PC-3 (cell line): ENCODE results near the gene COL8A1. TPM values are rescaled to one million over a fixed set of nuclear protein-coding genes. Genes with fewer than 3 reads are reported as not detected.

Experiments
- ATAC-seq: fragments of 200-7000 bp; cut with Tn5 transposase; 2 replicates; pipeline ENCODE4 v1.9.1; 2020; ENCODE audit warnings: mild to moderate bottlenecking, moderate library complexity
- BruUV-seq: library from RNA; stranded (reverse); fragments of 400-500 nt; replicated peaks from 2 replicates; lab custom pipeline; 2021; lab: Mats Ljungman, UMichigan
- CTCF ChIA-PET: fragments of 300-600 bp; sonication (Branson Sonifier 250); formaldehyde crosslinking; loops from one replicate; lab custom pipeline; 2022; ENCODE audit warnings: antibody characterized with exemption; lab: Charles Lee
- POLR2A ChIA-PET: fragments of 300-600 bp; sonication (Branson Sonifier 250); formaldehyde crosslinking; loops from one replicate; lab custom pipeline; 2022; ENCODE audit warnings: antibody characterized with exemption; ENCODE audit not compliant: unreplicated experiment; lab: Charles Lee
- DNase-seq: peaks from one replicate; pipeline ENCODE4 v3.0.0-alpha.2; 2015
- H2AFZ ChIP-seq: fragments of 300-600 bp; sonication (generic); 2 replicates; pipeline ENCODE4 v1.6.0; 2016; ENCODE audit warnings: antibody characterized with exemption, low read length
- H3F3A ChIP-seq: fragments of 300-600 bp; sonication (generic); one replicate; pipeline ENCODE4 v1.6.0; 2017; ENCODE audit warnings: antibody characterized with exemption, low read length, control low read depth, mild to moderate bottlenecking; ENCODE audit not compliant: unreplicated experiment
- H3K27ac ChIP-seq: fragments of 300-600 bp; sonication (generic); 2 replicates; pipeline ENCODE4 v1.5.1; 2016; ENCODE audit warnings: mild to moderate bottlenecking, low read length
- H3K27me3 ChIP-seq: fragments of 300-600 bp; sonication (generic); 2 replicates; pipeline ENCODE4 v1.6.1; 2016; ENCODE audit warnings: low read length, mixed read lengths
- H3K36me3 ChIP-seq: fragments of 300-600 bp; sonication (generic); 2 replicates; pipeline ENCODE4 v1.6.1; 2016; ENCODE audit warnings: low read depth, mixed run types, low read length, mixed read lengths
- H3K4me1 ChIP-seq: fragments of 300-600 bp; sonication (generic); 2 replicates; pipeline ENCODE4 v1.5.1; 2016; ENCODE audit warnings: low read length; ENCODE audit not compliant: insufficient read depth
- H3K4me2 ChIP-seq: fragments of 300-600 bp; sonication (generic); 2 replicates; pipeline ENCODE4 v1.6.0; 2016; ENCODE audit warnings: low read length
- H3K4me3 ChIP-seq: fragments of 300-600 bp; sonication (generic); 2 replicates; pipeline ENCODE4 v1.5.1; 2016; ENCODE audit warnings: mild to moderate bottlenecking, low read length, mixed read lengths
- H3K79me2 ChIP-seq: fragments of 300-600 bp; sonication (generic); 2 replicates; pipeline ENCODE4 v1.6.1; 2017; ENCODE audit warnings: low read length, mixed read lengths
- H3K9ac ChIP-seq: fragments of 300-600 bp; sonication (generic); 2 replicates; pipeline ENCODE4 v1.6.0; 2016; ENCODE audit warnings: mild to moderate bottlenecking, low read length
- H3K9me2 ChIP-seq: fragments of 300-600 bp; sonication (generic); replicated peaks from 2 replicates; pipeline ENCODE4 v1.6.1; 2016; ENCODE audit warnings: mixed run types, low read length, mixed read lengths
- H3K9me3 ChIP-seq: fragments of 300-600 bp; sonication (generic); 2 replicates; pipeline ENCODE4 v1.6.1; 2016; ENCODE audit warnings: low read length, mixed read lengths
- H4K20me1 ChIP-seq: fragments of 300-600 bp; sonication (generic); 2 replicates; pipeline ENCODE4 v1.6.1; 2016; ENCODE audit warnings: low read length, mixed read lengths
- EZH2 ChIP-seq: fragments of 300-600 bp; sonication (generic); IDR thresholded peaks from one replicate; pipeline ENCODE4 v1.6.1; 2017; ENCODE audit warnings: antibody characterized with exemption, mild to moderate bottlenecking, low read length; ENCODE audit not compliant: unreplicated experiment
- EZH2phosphoT487 ChIP-seq: fragments of 300-600 bp; sonication (generic); IDR thresholded peaks from 2 replicates; pipeline ENCODE4 v1.6.1; 2018; ENCODE audit warnings: mild to moderate bottlenecking, antibody characterized with exemption, low read length, borderline replicate concordance
- intact Hi-C: fragments of 100-400 bp; cut with micrococcal nuclease; formaldehyde crosslinking; loops from 2 replicates; pipeline ENCODE4 v1.9.0; 2023
- total RNA-seq: library from RNA; depleted of rRNA; stranded (reverse); fragments of >200 nt; gene quantifications from 2 replicates; pipeline ENCODE4 v1.2.3, GENCODE V29; 2014
- TF ChIP-seq, protein P1 (sequence below): fragments of 300-600 bp; sonication (generic); conservative IDR thresholded peaks from 2 replicates; pipeline ENCODE4 v1.5.1; 2017; ENCODE audit warnings: antibody characterized with exemption, low read depth, mild to moderate bottlenecking, low read length

COL8A1 gene
- total RNA-seq, 1 experiment from 2014 or later = 2.4 TPM

DNA sequence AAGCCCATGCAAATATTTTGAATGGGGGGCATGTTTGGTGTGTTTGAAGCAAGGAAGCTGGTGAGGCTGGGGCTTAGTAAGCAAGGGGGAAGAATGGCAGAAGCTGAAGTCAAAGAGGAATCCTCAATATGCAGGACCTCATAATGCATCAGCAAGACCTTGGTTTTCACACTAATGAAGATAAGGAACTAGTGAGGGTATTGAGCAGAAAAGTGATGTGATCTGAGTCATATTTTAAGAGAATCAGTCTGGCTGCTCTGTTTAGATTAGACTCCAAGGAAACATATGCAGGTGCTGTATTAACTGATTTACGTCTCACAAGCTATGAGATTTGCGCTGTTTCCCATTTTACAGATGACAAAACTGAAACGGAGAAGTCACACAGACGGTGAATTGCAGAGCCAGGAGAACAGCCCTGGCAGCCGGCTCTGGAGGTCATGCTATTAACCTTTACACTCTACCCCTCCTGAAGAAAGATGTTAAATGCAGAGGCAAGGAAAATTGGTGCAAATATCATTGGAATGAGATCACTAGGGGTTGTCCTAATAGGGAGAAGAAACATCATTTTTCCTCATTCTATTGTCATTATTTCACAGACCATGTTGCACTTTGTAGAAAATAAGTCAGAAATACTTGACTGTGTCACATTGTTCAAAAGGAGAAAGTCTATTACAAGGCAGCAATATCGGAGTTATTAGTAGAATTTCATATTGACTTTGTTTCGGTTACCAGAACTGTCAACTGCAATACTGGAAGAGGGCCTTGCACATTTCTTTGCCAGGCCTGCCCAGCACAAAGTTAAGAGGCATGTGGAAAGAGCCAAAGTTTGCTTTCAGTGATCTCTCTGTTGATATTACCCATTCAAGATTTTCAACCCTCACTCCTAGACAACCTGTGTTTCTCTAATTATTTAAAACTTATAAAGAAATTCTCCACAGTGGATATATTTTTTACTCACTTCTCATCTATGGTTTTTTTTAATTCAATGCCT, 64.9 kb downstream of the COL8A1 start:
- no TSS peak for BruUV-seq
- Histone ChIP-seq H3K4me1 (no peaks in the 10 kb centered on the region), H3K9me2 (no peaks in the 10 kb centered on the region), H3F3A (no peaks in the 10 kb centered on the region), H3K27ac (no peak overlapping the region), H3K4me2 (no peak overlapping the region), H3K79me2 (no peaks in the 10 kb centered on the region), H4K20me1 (no peaks in the 10 kb centered on the region), H3K27me3 (no peaks in the 10 kb centered on the region), H3K9ac (no peak overlapping the region), H3K36me3 (no peaks in the 10 kb centered on the region), H3K4me3 (no peak overlapping the region), H3K9me3 (no peaks in the 10 kb centered on the region), H2AFZ (no peak overlapping the region)
- ChIA-PET POLR2A (interaction anchor here (0.5 kb wide), 1 partner anchor 49 kb away, joined by 3 read pairs; no protein-coding TSS in a partner anchor), CTCF (no interaction called here)
- DNase-seq = no peak
- ATAC-seq = no peak
- TF ChIP-seq EZH2 (no peak), EZH2phosphoT487 (no peak)
- TF ChIP-seq, protein P1, sequence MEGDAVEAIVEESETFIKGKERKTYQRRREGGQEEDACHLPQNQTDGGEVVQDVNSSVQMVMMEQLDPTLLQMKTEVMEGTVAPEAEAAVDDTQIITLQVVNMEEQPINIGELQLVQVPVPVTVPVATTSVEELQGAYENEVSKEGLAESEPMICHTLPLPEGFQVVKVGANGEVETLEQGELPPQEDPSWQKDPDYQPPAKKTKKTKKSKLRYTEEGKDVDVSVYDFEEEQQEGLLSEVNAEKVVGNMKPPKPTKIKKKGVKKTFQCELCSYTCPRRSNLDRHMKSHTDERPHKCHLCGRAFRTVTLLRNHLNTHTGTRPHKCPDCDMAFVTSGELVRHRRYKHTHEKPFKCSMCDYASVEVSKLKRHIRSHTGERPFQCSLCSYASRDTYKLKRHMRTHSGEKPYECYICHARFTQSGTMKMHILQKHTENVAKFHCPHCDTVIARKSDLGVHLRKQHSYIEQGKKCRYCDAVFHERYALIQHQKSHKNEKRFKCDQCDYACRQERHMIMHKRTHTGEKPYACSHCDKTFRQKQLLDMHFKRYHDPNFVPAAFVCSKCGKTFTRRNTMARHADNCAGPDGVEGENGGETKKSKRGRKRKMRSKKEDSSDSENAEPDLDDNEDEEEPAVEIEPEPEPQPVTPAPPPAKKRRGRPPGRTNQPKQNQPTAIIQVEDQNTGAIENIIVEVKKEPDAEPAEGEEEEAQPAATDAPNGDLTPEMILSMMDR = no peak
- intact Hi-C loops = no loop called here

DNA sequence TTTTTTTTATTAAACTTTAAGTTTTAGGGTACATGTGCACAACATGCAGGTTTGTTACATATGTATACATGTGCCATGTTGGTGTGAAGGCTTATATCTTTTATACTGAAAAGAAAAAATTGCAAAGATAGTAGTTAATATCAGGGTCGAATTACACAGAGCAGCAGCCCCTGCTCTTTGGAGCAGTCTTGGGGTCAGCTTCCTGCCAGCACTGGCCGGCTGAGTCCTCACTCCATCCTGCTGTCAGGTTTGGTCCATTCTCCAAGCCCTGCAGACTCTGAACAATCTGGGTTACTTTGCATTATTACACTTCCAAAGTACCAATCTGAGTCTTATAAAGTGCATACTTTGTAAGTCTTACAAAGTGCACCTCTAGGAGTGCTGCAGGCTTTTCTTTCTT, 66.0 kb downstream of the COL8A1 start:
- no peaks in the 10 kb centered on the region for H3K9me2 ChIP-seq
- ATAC-seq (no peak; the same call in 1 of the 2 replicates), DNase-seq (no peak)
- no peak overlapping the region for H2AFZ ChIP-seq
- H3K27me3 ChIP-seq = no peaks in the 10 kb centered on the region
- no peak overlapping the region for H3K27ac ChIP-seq
- no peak for TF ChIP-seq EZH2phosphoT487
- no peak for TF ChIP-seq EZH2
- TF ChIP-seq, protein P1 = no peak
- H3K9me3 ChIP-seq = no peaks in the 10 kb centered on the region
- H3K4me1 ChIP-seq = no peaks in the 10 kb centered on the region
- H3K9ac ChIP-seq = no peak overlapping the region
- H3K4me2 ChIP-seq = no peak overlapping the region
- no peaks in the 10 kb centered on the region for H3F3A ChIP-seq
- ChIA-PET POLR2A (interaction anchor here (0.6 kb wide), 1 partner anchor 41 kb away, joined by 3 read pairs; no protein-coding TSS in a partner anchor), CTCF (interaction anchor here (0.5 to 0.6 kb wide), 2 partner anchors 106 to 681 kb away, joined by 4 to 9 read pairs; no protein-coding TSS in a partner anchor)
- intact Hi-C loops = no loop called here
- no peaks in the 10 kb centered on the region for H3K36me3 ChIP-seq
- no peaks in the 10 kb centered on the region for H3K79me2 ChIP-seq
- H3K4me3 ChIP-seq = no peak overlapping the region
- H4K20me1 ChIP-seq = no peaks in the 10 kb centered on the region
- no TSS peak for BruUV-seq
